T-helper 9 cell (primary cell): ENCODE results near the gene TMEM266.

Experiments used
- DNase-seq: peaks from one replicate; pipeline ENCODE4 v3.0.0-alpha.2; 2020

TMEM266 gene

DNA sequence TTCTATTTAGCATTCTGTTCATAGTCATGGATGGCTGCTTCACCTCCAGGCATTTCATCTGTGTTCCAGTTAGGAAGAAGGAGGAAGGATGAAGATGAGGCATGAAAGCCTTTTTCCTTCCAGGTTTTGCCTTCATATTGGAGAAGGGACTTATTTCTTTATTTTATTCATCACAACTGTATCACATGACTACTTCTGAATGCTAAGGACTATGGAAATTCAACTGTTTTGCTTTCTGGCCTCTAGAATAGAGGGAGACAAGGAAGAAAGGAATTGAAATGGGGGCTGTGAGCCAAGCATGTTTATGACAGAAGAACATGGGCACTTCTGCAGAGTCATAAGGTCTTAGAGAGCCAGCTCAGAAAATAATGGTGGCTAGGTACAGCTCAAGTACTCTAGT is 10.4 kb downstream of the TMEM266 start:
- no peak for DNase-seq

- no peak for DNase-seq
Observed at GRCh38 chr15:76070921-76071635, 11.3 kb downstream of the TMEM266 start.

DNA sequence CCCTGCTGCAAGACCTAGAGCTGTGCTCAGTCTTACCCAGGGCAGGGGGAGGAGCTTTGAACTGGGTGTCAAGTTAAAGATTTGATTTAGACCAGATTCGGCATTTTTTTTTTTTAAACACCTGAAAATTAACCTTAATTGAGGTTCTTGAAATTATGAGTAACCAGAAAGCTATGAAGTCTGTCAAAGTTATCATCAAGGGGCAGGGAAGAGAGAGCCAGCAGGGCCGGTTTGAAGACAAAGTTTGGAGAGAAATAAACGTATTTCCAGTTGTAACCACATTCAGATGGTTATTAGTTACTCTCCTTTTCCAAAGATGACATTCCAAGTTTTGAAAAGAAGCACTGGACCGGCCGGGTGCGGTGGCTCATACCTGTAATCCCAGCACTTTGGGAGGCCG is 12.0 kb downstream of the TMEM266 start:
- no peak for DNase-seq

- DNase-seq: no peak
Observed at GRCh38 chr15:76073554-76073953, 13.8 kb downstream of the TMEM266 start.

DNA sequence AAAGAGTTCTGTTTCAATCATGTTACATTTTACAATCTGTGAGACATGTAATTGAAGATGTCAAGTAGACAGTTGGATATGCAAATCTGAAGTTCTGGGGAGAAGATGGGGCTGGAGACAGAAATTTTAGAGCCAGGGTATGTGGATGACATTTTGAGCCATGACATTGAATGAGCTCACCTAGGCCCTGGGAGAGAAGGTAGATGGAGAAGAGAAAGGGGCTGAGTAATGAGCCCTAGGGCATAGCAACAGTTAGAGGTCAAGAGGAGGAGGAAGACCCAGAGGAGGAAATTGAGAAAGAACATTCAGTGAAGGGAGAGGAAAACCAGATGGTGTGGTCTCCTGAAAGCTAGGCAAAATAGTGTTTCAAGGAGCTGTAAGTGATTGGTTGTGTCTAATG is 15.3 kb downstream of the TMEM266 start:
- DNase-seq: no peak

DNA sequence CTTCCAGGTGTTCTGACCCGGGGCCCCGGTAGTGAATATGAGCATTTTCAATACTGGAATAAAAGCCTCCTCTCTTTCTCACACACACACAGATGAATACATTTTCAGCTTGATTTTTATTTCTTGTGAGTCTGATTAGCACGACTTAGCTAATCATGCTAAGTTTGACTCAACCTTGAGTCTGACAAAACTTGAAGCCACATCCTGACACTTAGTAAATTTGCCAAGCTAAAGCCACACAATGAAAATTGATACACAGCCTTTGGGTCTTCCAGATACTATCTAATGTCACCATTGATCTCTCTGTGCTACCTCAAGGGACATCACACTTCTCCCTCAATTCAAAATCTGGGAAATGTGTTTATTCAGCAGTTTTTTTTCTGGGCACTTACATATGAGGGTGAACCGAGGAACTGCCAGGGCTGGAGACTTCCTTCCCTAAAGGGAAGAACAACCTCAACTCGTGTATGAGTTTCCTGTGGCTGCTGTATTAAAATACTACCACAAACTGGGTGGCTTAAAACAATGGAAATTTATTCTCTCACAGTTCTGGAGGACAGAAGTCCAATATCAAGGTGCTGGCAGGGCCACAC is 18.6 kb downstream of the TMEM266 start:
- DNase-seq: no peak

DNA sequence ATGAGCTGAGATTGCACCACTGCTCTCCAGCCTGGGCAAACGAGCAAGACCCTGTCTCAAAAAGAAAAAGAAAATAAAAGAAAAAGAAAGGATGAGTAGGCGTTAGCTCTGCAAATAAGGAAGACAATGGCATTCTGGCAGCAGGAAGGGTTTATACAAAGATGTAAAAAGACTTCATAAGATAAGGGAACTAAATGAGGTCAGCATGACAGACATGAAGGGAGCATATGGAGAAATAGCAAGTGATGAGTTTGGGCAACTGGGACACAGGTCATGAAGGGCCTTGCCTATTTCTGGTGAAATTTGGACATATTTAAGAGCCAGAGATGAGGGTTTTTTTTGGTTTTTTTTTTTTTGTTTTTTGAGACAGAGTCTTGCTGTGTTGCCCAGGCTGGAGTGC is 24.5 kb downstream of the TMEM266 start:
- DNase-seq: no peak

DNA sequence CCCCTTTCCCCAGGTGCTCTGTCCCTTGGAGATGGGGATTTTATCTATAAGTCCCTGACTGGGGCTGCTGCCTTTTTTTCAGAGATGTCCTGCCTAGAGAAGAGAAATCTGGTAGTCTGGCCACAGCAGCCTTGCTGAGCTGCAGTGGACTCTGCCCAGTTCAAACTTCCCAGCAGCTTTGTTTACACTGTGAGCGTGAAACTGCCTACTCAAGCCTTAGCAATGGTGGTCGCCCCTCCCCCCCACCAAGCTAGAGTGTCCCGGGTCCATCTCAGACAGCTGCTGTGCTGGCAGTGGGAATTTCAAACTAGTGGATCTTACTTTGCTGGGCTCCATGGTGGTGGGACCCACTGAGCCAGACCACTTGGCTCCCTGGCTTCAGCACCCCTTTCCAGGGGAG is 38.9 kb downstream of the TMEM266 start:
- DNase-seq: no peak

GRCh38 chr15:76099388-76099787 is 39.6 kb downstream of the TMEM266 start:
- DNase-seq: no peak

GRCh38 chr15:76100361-76100760 is 40.6 kb downstream of the TMEM266 start:
- DNase-seq: no peak

- no peak for DNase-seq
Observed at GRCh38 chr15:76101655-76102054, 41.9 kb downstream of the TMEM266 start.

DNA sequence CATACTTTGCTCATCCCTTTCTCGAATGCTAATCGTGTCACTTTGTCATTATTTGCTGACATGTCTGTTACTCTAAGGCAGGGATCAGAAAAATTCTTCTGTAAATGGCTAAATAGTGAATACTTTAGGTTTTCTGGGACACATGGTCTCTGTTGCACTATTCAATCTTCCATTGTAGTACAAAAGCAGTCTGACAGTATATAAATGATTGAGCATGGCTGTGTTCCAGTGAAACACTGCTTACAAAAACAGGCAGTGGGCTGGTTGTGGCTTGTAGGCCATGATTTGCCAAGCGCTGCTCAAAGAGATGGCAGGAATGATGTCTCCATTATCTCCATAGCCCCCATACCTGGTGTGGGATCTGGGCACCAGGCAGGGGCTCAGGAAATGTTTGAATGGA is 45.6 kb downstream of the TMEM266 start:
- DNase-seq: no peak

- DNase-seq: no peak
Observed at GRCh38 chr15:76105911-76106310, 46.1 kb downstream of the TMEM266 start.

DNA sequence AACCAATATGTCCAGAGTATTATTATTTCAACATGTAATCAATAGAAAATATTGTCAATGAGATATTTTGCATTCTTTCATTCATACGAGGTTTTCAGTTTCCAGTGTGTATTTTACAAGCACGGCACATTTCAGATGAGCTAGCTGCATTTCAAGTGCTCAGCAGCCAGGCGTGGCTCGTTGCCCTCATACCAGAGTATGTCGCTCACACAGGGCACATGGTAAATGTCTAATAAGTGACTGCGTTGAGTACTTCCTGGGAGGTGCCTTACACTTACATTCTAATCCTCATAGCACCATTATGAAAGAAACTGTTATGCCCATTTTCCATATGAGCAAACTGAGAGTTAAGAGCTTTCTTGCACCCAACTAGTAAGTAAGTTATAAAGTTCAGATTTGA is 47.4 kb downstream of the TMEM266 start:
- no peak for DNase-seq

DNA sequence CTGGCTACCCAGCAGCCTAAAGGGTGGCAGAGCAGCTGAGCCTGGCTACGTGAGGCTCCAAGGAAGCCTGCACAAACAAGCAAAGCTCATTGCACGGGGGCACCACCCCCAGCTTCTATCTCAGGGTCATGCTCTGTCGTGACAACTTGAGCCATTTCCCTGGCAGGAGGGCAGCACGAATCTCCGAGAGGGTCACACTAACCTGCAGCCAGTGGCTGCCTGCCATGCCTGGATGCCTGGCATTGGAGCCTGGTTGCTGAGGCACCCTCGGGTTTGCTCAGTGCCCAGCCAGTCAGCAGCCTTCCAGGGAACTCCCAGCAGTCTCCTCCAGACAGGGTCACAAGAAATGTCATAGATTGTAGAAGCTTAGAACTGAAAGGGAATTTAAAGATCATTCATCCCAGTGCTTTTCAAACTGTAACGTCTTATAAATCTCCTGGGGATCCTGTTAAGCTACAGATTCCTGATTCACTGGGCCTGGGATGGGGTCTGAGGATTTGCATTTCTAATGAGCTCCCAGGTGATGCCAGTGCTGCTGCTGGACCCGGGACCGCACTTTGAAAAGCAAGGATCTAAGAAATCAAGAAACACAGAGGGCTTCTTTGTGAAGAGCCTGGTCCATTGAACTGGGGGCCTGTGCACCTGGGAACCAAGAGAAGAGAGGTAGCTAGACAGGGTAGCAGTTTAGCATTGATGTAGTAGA is 48.4 kb downstream of the TMEM266 start:
- DNase-seq: no peak

- DNase-seq: no peak
Observed at GRCh38 chr15:76109046-76109445, 49.3 kb downstream of the TMEM266 start.

- DNase-seq: no peak
Observed at GRCh38 chr15:76114561-76114960, 54.8 kb downstream of the TMEM266 start.

GRCh38 chr15:76116138-76116885 is 56.5 kb downstream of the TMEM266 start:
- no peak for DNase-seq

GRCh38 chr15:76117181-76117580 is 57.4 kb downstream of the TMEM266 start:
- no peak for DNase-seq

DNA sequence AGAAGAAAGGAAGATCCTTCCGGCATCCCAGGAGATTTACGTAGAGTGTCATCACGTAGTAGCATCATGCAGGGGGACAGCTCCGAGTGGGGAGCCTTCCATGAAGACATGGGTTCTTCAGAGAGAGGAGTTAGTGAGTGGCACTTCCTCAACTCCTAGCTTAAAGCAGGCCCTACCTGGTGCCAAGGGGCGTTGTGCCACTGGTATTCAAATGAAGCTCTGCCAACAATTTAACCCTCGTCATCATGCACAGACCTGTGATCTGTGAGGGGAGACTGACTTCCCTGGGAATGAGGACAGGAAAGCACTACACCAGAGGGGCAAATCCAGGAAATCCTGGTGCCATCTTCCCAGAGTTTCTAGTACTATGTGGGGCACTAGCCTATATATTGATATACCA is 59.0 kb downstream of the TMEM266 start:
- DNase-seq: no peak

DNA sequence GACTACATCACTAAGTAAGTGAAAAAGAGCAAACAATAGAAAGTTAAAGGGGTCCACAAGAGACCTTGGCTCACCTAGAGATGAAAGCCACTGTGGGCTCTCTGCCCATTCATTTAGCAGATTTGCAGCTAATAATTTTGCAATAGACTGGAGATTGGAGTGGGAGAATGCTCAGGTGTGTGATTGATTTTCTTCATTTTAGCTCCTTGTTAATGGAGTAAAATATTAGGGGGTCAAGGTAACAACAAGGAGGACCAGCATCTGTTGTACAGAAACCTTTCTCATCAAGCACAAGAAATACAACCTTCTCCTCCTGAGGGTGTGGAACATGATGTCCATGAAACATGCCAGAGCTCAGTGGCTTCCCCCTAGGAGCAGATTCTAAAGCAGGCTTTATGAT is 63.2 kb downstream of the TMEM266 start:
- DNase-seq: no peak

GRCh38 chr15:76127169-76127568 is 67.4 kb downstream of the TMEM266 start:
- DNase-seq: no peak

DNA sequence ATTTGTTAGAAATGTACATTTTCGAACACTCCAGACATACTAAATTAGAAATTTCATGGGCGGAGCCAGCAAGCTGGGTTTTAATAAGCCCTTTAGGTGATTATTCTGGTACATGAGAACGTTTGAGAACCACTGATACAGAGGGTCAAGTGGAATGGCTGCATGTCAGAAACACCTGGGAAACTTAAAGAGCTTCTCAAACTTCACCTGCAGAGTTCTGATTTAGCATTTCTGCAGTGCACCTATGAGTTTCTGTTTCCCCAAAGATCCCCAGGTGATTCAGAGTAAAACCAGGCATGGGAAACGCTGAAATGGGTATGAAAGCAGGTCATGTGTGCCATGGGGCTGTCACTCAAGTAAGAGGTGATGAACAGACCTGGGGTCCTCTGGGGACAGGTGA is 68.1 kb downstream of the TMEM266 start:
- no peak for DNase-seq

- DNase-seq: no peak
Observed at GRCh38 chr15:76134537-76134936, 74.8 kb downstream of the TMEM266 start.
